HEK293T (cell line): ENCODE results near the gene NRG3.

Source experiments
- CTCF ChIA-PET: fragments of 350-600 bp; formaldehyde crosslinking; extraction: SDS; loops from one replicate; lab custom pipeline; 2021; ENCODE audit warnings: antibody characterized with exemption, inconsistent platforms; lab: Yijun Ruan, JAX
- POLR2A ChIA-PET: fragments of 350-600 bp; formaldehyde crosslinking; extraction: SDS; loops from one replicate; lab custom pipeline; 2020; ENCODE audit warnings: antibody characterized with exemption, inconsistent platforms; lab: Yijun Ruan, JAX
- DNase-seq: peaks from one replicate; pipeline ENCODE4 v3.0.0; 2012; ENCODE audit warnings: mixed read lengths; ENCODE audit errors: extremely low spot score
- ARNT ChIP-seq: fragments of 450-650 bp; IDR thresholded peaks from 2 replicates; pipeline ENCODE4 v1.6.1; 2017; ENCODE audit warnings: mild to moderate bottlenecking
- BHLHE40 ChIP-seq: fragments of 450-650 bp; IDR thresholded peaks from 2 replicates; pipeline ENCODE4 v1.6.1; 2016; ENCODE audit warnings: mild to moderate bottlenecking, moderate library complexity, borderline replicate concordance
- CTBP1 ChIP-seq: fragments of 450-650 bp; IDR thresholded peaks from 2 replicates; pipeline ENCODE4 v1.6.1; 2016; ENCODE audit warnings: borderline replicate concordance
- ELF4 ChIP-seq: fragments of 450-650 bp; IDR thresholded peaks from 2 replicates; pipeline ENCODE4 v1.6.1; 2017; ENCODE audit warnings: antibody characterized with exemption
- FOXA1 ChIP-seq: fragments of 450-650 bp; IDR thresholded peaks from 2 replicates; pipeline ENCODE4 v1.6.1; 2016; ENCODE audit warnings: mild to moderate bottlenecking
- FOXK2 ChIP-seq: fragments of 450-650 bp; IDR thresholded peaks from 2 replicates; pipeline ENCODE4 v1.6.1; 2016; ENCODE audit warnings: mild to moderate bottlenecking
- FOXM1 ChIP-seq: fragments of 450-650 bp; IDR thresholded peaks from 2 replicates; pipeline ENCODE4 v1.6.1; 2017; ENCODE audit warnings: mild to moderate bottlenecking, borderline replicate concordance
- HDGF ChIP-seq: fragments of 450-650 bp; IDR thresholded peaks from 2 replicates; pipeline ENCODE4 v1.6.1; 2017; ENCODE audit warnings: antibody characterized with exemption, borderline replicate concordance
- L3MBTL2 ChIP-seq: fragments of 450-650 bp; conservative IDR thresholded peaks from 2 replicates; pipeline ENCODE4 v1.6.1; 2016; ENCODE audit warnings: mild to moderate bottlenecking
- LEF1 ChIP-seq: fragments of 450-650 bp; IDR thresholded peaks from 2 replicates; pipeline ENCODE4 v1.6.1; 2017; ENCODE audit warnings: mild to moderate bottlenecking, borderline replicate concordance
- NFRKB ChIP-seq: fragments of 450-650 bp; IDR thresholded peaks from 2 replicates; pipeline ENCODE4 v1.6.1; 2016; ENCODE audit warnings: mild to moderate bottlenecking, moderate library complexity
- PKNOX1 ChIP-seq: fragments of 450-650 bp; IDR thresholded peaks from 2 replicates; pipeline ENCODE4 v1.6.1; 2016
- SP1 ChIP-seq: fragments of 450-650 bp; IDR thresholded peaks from 2 replicates; pipeline ENCODE4 v1.6.1; 2017
- SUZ12 ChIP-seq: fragments of 450-650 bp; IDR thresholded peaks from 2 replicates; pipeline ENCODE4 v1.6.1; 2016; ENCODE audit warnings: mild to moderate bottlenecking
- TARDBP ChIP-seq: fragments of 450-650 bp; IDR thresholded peaks from 2 replicates; pipeline ENCODE4 v1.6.1; 2016
- ZNF384 ChIP-seq: fragments of 450-650 bp; IDR thresholded peaks from 2 replicates; pipeline ENCODE4 v1.6.1; 2016

Gene NRG3

GRCh38 chr10:82463614-82464013 is 588.6 kb downstream of the NRG3 start:
- DNase-seq = no peak
- TF ChIP-seq FOXA1 (no peak), NFRKB (no peak), SP1 (no peak), ARNT (no peak), FOXM1 (no peak)
- POLR2A ChIA-PET = no interaction called here
- CTCF ChIA-PET = no interaction called here

GRCh38 chr10:82464191-82464818 is 589.3 kb downstream of the NRG3 start:
- ChIA-PET CTCF (no interaction called here), POLR2A (no interaction called here)
- DNase-seq = no peak
- TF ChIP-seq SP1 = no peak
- TF ChIP-seq ARNT = no peak
- TF ChIP-seq LEF1 = no peak
- TF ChIP-seq CTBP1 = no peak
- TF ChIP-seq FOXK2 = no peak
- TF ChIP-seq FOXA1 = no peak
- TF ChIP-seq HDGF = no peak
- no peak for TF ChIP-seq NFRKB
- TF ChIP-seq ELF4 = no peak
- no peak for TF ChIP-seq FOXM1
- no peak for TF ChIP-seq PKNOX1
- no peak for TF ChIP-seq ZNF384
- no peak for TF ChIP-seq L3MBTL2
- no peak for TF ChIP-seq BHLHE40
- TF ChIP-seq TARDBP = no peak

- TF ChIP-seq ZNF384 (no peak), TARDBP (no peak), FOXA1 (no peak), ARNT (no peak), SP1 (no peak), SUZ12 (no peak), LEF1 (no peak), BHLHE40 (no peak), CTBP1 (no peak), HDGF (no peak), NFRKB (no peak), FOXM1 (no peak), L3MBTL2 (no peak), ELF4 (no peak), PKNOX1 (no peak), FOXK2 (no peak)
- CTCF ChIA-PET = no interaction called here
- POLR2A ChIA-PET = no interaction called here
- no peak for DNase-seq
These were observed 590.0 kb downstream of the NRG3 start for GRCh38 chr10:82464966-82465365.

GRCh38 chr10:82468453-82468852 is 593.5 kb downstream of the NRG3 start:
- TF ChIP-seq SP1 (no peak), HDGF (no peak), TARDBP (no peak)
- CTCF ChIA-PET = no interaction called here
- POLR2A ChIA-PET = no interaction called here
- no peak for DNase-seq

GRCh38 chr10:82472406-82473335 is 597.7 kb downstream of the NRG3 start:
- TF ChIP-seq TARDBP = no peak
- no peak for TF ChIP-seq ELF4
- TF ChIP-seq LEF1 = no peak
- TF ChIP-seq PKNOX1 = no peak
- no peak for TF ChIP-seq ARNT
- TF ChIP-seq ZNF384 = no peak
- no peak for TF ChIP-seq HDGF
- TF ChIP-seq FOXK2 = no peak
- TF ChIP-seq FOXA1 = no peak
- POLR2A ChIA-PET = no interaction called here
- CTCF ChIA-PET = no interaction called here
- no peak for DNase-seq

GRCh38 chr10:82477776-82478175 is 602.8 kb downstream of the NRG3 start:
- POLR2A ChIA-PET = no interaction called here
- DNase-seq = no peak
- TF ChIP-seq PKNOX1 = no peak
- TF ChIP-seq HDGF = no peak
- TF ChIP-seq ELF4 = no peak
- TF ChIP-seq ARNT = no peak
- TF ChIP-seq SUZ12 = no peak
- TF ChIP-seq FOXM1 = no peak
- no peak for TF ChIP-seq ZNF384
- no peak for TF ChIP-seq L3MBTL2
- no peak for TF ChIP-seq FOXA1
- no peak for TF ChIP-seq NFRKB
- TF ChIP-seq BHLHE40 = no peak
- no peak for TF ChIP-seq CTBP1
- TF ChIP-seq LEF1 = no peak
- TF ChIP-seq FOXK2 = no peak
- no peak for TF ChIP-seq SP1
- no peak for TF ChIP-seq TARDBP
- CTCF ChIA-PET = no interaction called here
